Activated naive CD8-positive, alpha-beta T cell treated with anti-CD3 and anti-CD28 coated beads for 36 hours (primary cell): Measurements from ENCODE around the gene FCGR1A. TPM values are rescaled to one million over a fixed set of nuclear protein-coding genes. Genes with fewer than 3 reads are reported as not detected.

Experiments
- total RNA-seq, 2 experiments: library from RNA; stranded (reverse); gene quantifications; one replicate each; pipeline ENCODE4 v1.2.3, GENCODE V29; 2021

Gene FCGR1A
- total RNA-seq, 2 experiments from 2014 or later, result not detected

Other genes starting within 250 kb of the FCGR1A start
- not detected for gene PPIAL4C, start 198.8 kb upstream of the FCGR1A start, total RNA-seq
- 10 to 100 TPM; 20.6 to 22.6 TPM for gene BOLA1, start 116.9 kb downstream of the FCGR1A start, total RNA-seq
- gene SV2A, start 135.2 kb downstream of the FCGR1A start, total RNA-seq, result 10 to 100 TPM; 12.5 to 12.8 TPM
- gene SF3B4, start 145.1 kb downstream of the FCGR1A start, total RNA-seq, result 100 to 1,000 TPM; 111 to 112 TPM
- gene MTMR11, start 154.2 kb downstream of the FCGR1A start, total RNA-seq, result 1 to 10 TPM in 1 of 2 experiments, under 1 TPM in 1; 0.94 to 1.8 TPM
- 10 to 100 TPM; 21.9 to 23.2 TPM for gene OTUD7B, start 228.0 kb downstream of the FCGR1A start, total RNA-seq